IMR-90 (cell line): ENCODE results near the gene SLC25A21. TPM values are rescaled to one million over a fixed set of nuclear protein-coding genes. Genes with fewer than 3 reads are reported as not detected.

ENCODE experiments used
- ATAC-seq: fragments of 200-7000 bp; cut with Tn5 transposase; 2 replicates; pipeline ENCODE4 v1.9.1; 2020; ENCODE audit warnings: low read depth, mild to moderate bottlenecking, moderate library complexity
- BruUV-seq: library from RNA; stranded (reverse); fragments of 400-500 nt; replicated peaks from 2 replicates; lab custom pipeline; 2021; lab: Mats Ljungman, UMichigan
- CTCF ChIA-PET: fragments of 300-600 bp; formaldehyde crosslinking; extraction: SDS; loops from one replicate; lab custom pipeline; 2021; ENCODE audit warnings: antibody characterized with exemption; lab: Yijun Ruan, JAX
- POLR2A ChIA-PET: fragments of 300-600 bp; sonication (Branson Sonifier 250); formaldehyde crosslinking; loops from one replicate; lab custom pipeline; 2022; ENCODE audit warnings: antibody characterized with exemption; ENCODE audit not compliant: unreplicated experiment; lab: Charles Lee
- DNase-seq: peaks from one replicate; pipeline ENCODE4 v3.0.0; 2013
- H2AFZ ChIP-seq: replicated peaks from 2 replicates; pipeline ENCODE3; 2013; ENCODE audit warnings: low read length, mild to moderate bottlenecking; ENCODE audit not compliant: poor library complexity
- H2AK5ac ChIP-seq: 2 replicates; pipeline ENCODE4 v1.6.1; 2013; ENCODE audit warnings: low read depth, low read length, inconsistent platforms
- H2AK9ac ChIP-seq: replicated peaks from 2 replicates; pipeline ENCODE3; 2013; ENCODE audit warnings: mild to moderate bottlenecking, low read depth, low read length, moderate library complexity; ENCODE audit not compliant: poor library complexity
- H2BK120ac ChIP-seq: 2 replicates; pipeline ENCODE4 v1.6.1; 2013; ENCODE audit warnings: low read depth, low read length, inconsistent platforms
- H2BK15ac ChIP-seq: 3 replicates; pipeline ENCODE4 v1.6.1; 2013; ENCODE audit warnings: low read depth, low read length, inconsistent platforms
- H2BK20ac ChIP-seq: 2 replicates; pipeline ENCODE4 v1.6.1; 2013; ENCODE audit warnings: low read depth, mild to moderate bottlenecking, inconsistent platforms, low read length, moderate library complexity
- H2BK5ac ChIP-seq: 2 replicates; pipeline ENCODE4 v1.6.1; 2013; ENCODE audit warnings: mild to moderate bottlenecking, low read depth, low read length, inconsistent platforms; ENCODE audit not compliant: poor library complexity, severe bottlenecking
- H3K14ac ChIP-seq: replicated peaks from 2 replicates; pipeline ENCODE4 v1.6.1; 2013; ENCODE audit warnings: low read depth, low read length, inconsistent platforms
- H3K18ac ChIP-seq: 2 replicates; pipeline ENCODE4 v1.6.1; 2013; ENCODE audit warnings: low read depth, low read length, control low read depth
- H3K23ac ChIP-seq: 2 replicates; pipeline ENCODE4 v1.6.1; 2013; ENCODE audit warnings: low read depth, low read length, inconsistent platforms
- H3K27ac ChIP-seq: 2 replicates; pipeline ENCODE4 v1.5.1; 2013; ENCODE audit warnings: mild to moderate bottlenecking, control low read depth, low read length; ENCODE audit not compliant: insufficient read depth
- H3K27me3 ChIP-seq: 2 replicates; pipeline ENCODE4 v1.6.1; 2013; ENCODE audit warnings: low read length; ENCODE audit not compliant: control insufficient read depth, insufficient read depth
- H3K36me3 ChIP-seq: 2 replicates; pipeline ENCODE4 v1.6.1; 2013; ENCODE audit warnings: low read length, mixed read lengths; ENCODE audit not compliant: control insufficient read depth, insufficient read depth
- H3K4ac ChIP-seq: 2 replicates; pipeline ENCODE4 v1.6.1; 2013; ENCODE audit warnings: low read depth, low read length, inconsistent platforms
- H3K4me1 ChIP-seq: 2 replicates; pipeline ENCODE4 v1.6.1; 2013; ENCODE audit warnings: low read length, mixed read lengths; ENCODE audit not compliant: control insufficient read depth, insufficient read depth
- H3K4me2 ChIP-seq: 2 replicates; pipeline ENCODE4 v1.6.1; 2013; ENCODE audit warnings: low read depth, mild to moderate bottlenecking, control low read depth, low read length, moderate library complexity
- H3K4me3 ChIP-seq: 2 replicates; pipeline ENCODE4 v1.5.1; 2013; ENCODE audit warnings: low read depth, mild to moderate bottlenecking, control low read depth, low read length, moderate library complexity; ENCODE audit not compliant: insufficient read depth
- H3K56ac ChIP-seq: 2 replicates; pipeline ENCODE4 v1.6.1; 2013; ENCODE audit warnings: low read length, inconsistent platforms; ENCODE audit not compliant: insufficient read depth; ENCODE audit errors: extremely low read depth
- H3K79me1 ChIP-seq, 2 experiments: 2 replicates each; pipeline ENCODE4 v1.6.1; 2013; ENCODE audit warnings: low read length in 2 of 2, inconsistent platforms in 1 of 2, low read depth in 1 of 2
- H3K9ac ChIP-seq: 2 replicates; pipeline ENCODE4 v1.6.1; 2013; ENCODE audit warnings: low read depth, low read length, control low read depth
- H3K9me1 ChIP-seq: 2 replicates; pipeline ENCODE4 v1.6.1; 2013; ENCODE audit warnings: low read length, inconsistent platforms; ENCODE audit not compliant: insufficient read depth
- H3K9me3 ChIP-seq: 2 replicates; pipeline ENCODE4 v1.6.1; 2013; ENCODE audit warnings: low read length; ENCODE audit not compliant: control insufficient read depth, insufficient read depth
- H4K20me1 ChIP-seq: 2 replicates; pipeline ENCODE4 v1.6.1; 2013; ENCODE audit warnings: low read length, inconsistent platforms; ENCODE audit not compliant: insufficient read depth
- H4K5ac ChIP-seq: 2 replicates; pipeline ENCODE4 v1.6.1; 2013; ENCODE audit warnings: mild to moderate bottlenecking, low read depth, low read length, control low read depth
- H4K8ac ChIP-seq, 2 experiments: 2 replicates each; pipeline ENCODE4 v1.6.1; 2013; ENCODE audit warnings: low read depth in 2 of 2, low read length in 2 of 2, control low read depth in 1 of 2, inconsistent platforms in 1 of 2
- H4K91ac ChIP-seq: 2 replicates; pipeline ENCODE4 v1.6.1; 2013; ENCODE audit warnings: low read depth, low read length, inconsistent platforms; ENCODE audit not compliant: insufficient read depth
- BHLHE40 ChIP-seq: fragments of 150-350 bp; IDR thresholded peaks from 2 replicates; pipeline ENCODE4 v1.6.1; 2016; ENCODE audit warnings: mild to moderate bottlenecking, low read depth, low read length
- CEBPB ChIP-seq: IDR thresholded peaks from 2 replicates; pipeline ENCODE4 v1.6.1; 2012; ENCODE audit warnings: low read depth, low read length, improper control_type of control experiment
- CHD1 ChIP-seq: IDR thresholded peaks from 2 replicates; pipeline ENCODE4 v1.6.1; 2012; ENCODE audit warnings: low read depth, low read length, improper control_type of control experiment
- CTCF ChIP-seq: conservative IDR thresholded peaks from 2 replicates; pipeline ENCODE4 v1.5.1; 2012; ENCODE audit warnings: mild to moderate bottlenecking, low read depth, low read length, improper control_type of control experiment
- MXI1 ChIP-seq: IDR thresholded peaks from 2 replicates; pipeline ENCODE4 v1.6.1; 2012; ENCODE audit warnings: low read depth, mild to moderate bottlenecking, low read length, moderate library complexity, borderline replicate concordance
- NFE2L2 ChIP-seq: fragments of 150-350 bp; IDR thresholded peaks from 2 replicates; pipeline ENCODE4 v1.6.1; 2016; ENCODE audit warnings: low read depth, mild to moderate bottlenecking, low read length
- POLR2A ChIP-seq: IDR thresholded peaks from 2 replicates; pipeline ENCODE4 v1.6.1; 2012; ENCODE audit warnings: mild to moderate bottlenecking, low read depth, low read length
- RAD21 ChIP-seq: IDR thresholded peaks from 2 replicates; pipeline ENCODE4 v1.6.1; 2012; ENCODE audit warnings: low read length, improper control_type of control experiment
- USF2 ChIP-seq: fragments of 150-350 bp; IDR thresholded peaks from 2 replicates; pipeline ENCODE4 v1.6.1; 2017; ENCODE audit warnings: mild to moderate bottlenecking, antibody characterized with exemption, low read length, low read depth
- WGBS, 2 experiments: methylation state at CpG; one replicate each; pipeline versions ENCODE4 v1.1.5 to v1.1.7; 2013; ENCODE audit warnings: missing lambda C conversion rate in 2 of 2; ENCODE audit not compliant: insufficient read length in 1 of 2; ENCODE audit errors: extremely low coverage in 2 of 2; 5-methylcytosine and 5-hydroxymethylcytosine counted together
- dilution Hi-C: fragments of 300-500 bp; cut with HindIII; formaldehyde crosslinking; loops from one replicate; pipeline ENCODE4 v1.14.3; 2018; ENCODE audit warnings: low sequenced_read_pairs; ENCODE audit not compliant: unreplicated experiment
- in situ Hi-C: fragments of 300-500 bp; cut with MboI; formaldehyde crosslinking; loops from 3 replicates; pipeline ENCODE4 v1.14.3; 2019; ENCODE audit warnings: low sequenced_read_pairs, inconsistent platforms, mixed read lengths
- intact Hi-C: fragments of 100-400 bp; cut with micrococcal nuclease; formaldehyde crosslinking; loops from 2 replicates; pipeline ENCODE4 v1.10.0; 2022
- polyA plus RNA-seq, 3 experiments: library from polyadenylated mRNA; depleted of rRNA; stranded (reverse); fragments of >200 nt; gene quantifications; 2 replicates each; pipeline ENCODE4 v1.2.3, GENCODE V29; 2012; ENCODE audit warnings: low replicate concordance in 1 of 3
- total RNA-seq: library from RNA; depleted of rRNA; stranded (reverse); fragments of >200 nt; gene quantifications from 2 replicates; pipeline ENCODE4 v1.2.3, GENCODE V29; 2012

The SLC25A21 gene
- total and polyA plus RNA-seq, 2 of the 4 experiments (the other 2 are of a cell fraction) = 0.62 to 0.90 TPM

GRCh38 chr14:37089410-37089809 lies 83.0 kb downstream of the SLC25A21 start:
- H3K18ac ChIP-seq = no peak overlapping the region
- dilution Hi-C loops = no loop called here
- H2AK5ac ChIP-seq = no peak overlapping the region
- peaks cover 4% of the 10 kb centered on the region for H3K4me1 ChIP-seq
- no peak overlapping the region for H3K27ac ChIP-seq
- POLR2A ChIA-PET = no interaction called here
- H3K23ac ChIP-seq = no peak overlapping the region
- H3K4ac ChIP-seq = 0 out of 2 replicates have a peak overlapping the region, but pooled peaks have one; percentile 41
- H4K5ac ChIP-seq = no peak overlapping the region
- H4K20me1 ChIP-seq = no peaks in the 10 kb centered on the region
- H3K14ac ChIP-seq = no peak overlapping the region
- H2BK5ac ChIP-seq = no peak overlapping the region
- no peak overlapping the region for H2BK15ac ChIP-seq
- H4K91ac ChIP-seq = peak overlapping the region; percentile 24
- H3K9me3 ChIP-seq = no peaks in the 10 kb centered on the region
- ATAC-seq = no peak
- no peaks in the 10 kb centered on the region for H3K27me3 ChIP-seq
- DNase-seq = no peak
- WGBS, 2 experiments = no CpG with 5 or more reads among the region's 3 CpGs
- H2BK120ac ChIP-seq = peak overlapping the region; percentile 30; the same call in 1 of the 2 replicates
- peaks cover 3% of the 10 kb centered on the region for H3K9me1 ChIP-seq
- peak overlapping the region; percentile 21; the same call in 1 of the 2 replicates for H2BK20ac ChIP-seq
- in situ Hi-C loops = no loop called here
- H3K4me3 ChIP-seq = no peak overlapping the region
- intact Hi-C loops = no loop called here
- no peak overlapping the region for H2AFZ ChIP-seq
- H3K4me2 ChIP-seq = no peak overlapping the region
- TF ChIP-seq MXI1 (no peak), USF2 (no peak), BHLHE40 (no peak), NFE2L2 (no peak), CTCF (no peak), CHD1 (no peak), RAD21 (no peak), CEBPB (no peak), POLR2A (no peak)
- no peak overlapping the region for H3K9ac ChIP-seq
- no peak overlapping the region for H2AK9ac ChIP-seq
- no peaks in the 10 kb centered on the region for H3K36me3 ChIP-seq
- BruUV-seq = no TSS peak
- no peak overlapping the region for H4K8ac ChIP-seq
- H3K56ac ChIP-seq = no peak overlapping the region
- no peaks in the 10 kb centered on the region; a peak in 1 of 4 replicates for H3K79me1 ChIP-seq
- CTCF ChIA-PET = interaction anchor here (0.6 to 1.5 kb wide), 3 partner anchors 28 to 281 kb away, joined by 3 to 5 read pairs (median 4); no protein-coding TSS in a partner anchor
